DND-41 (cell line): ENCODE measurements around the gene CMSS1.

Source experiments
- ATAC-seq: fragments of 200-7000 bp; cut with Tn5 transposase; 3 replicates; pipeline ENCODE4 v1.9.1; 2021; ENCODE audit warnings: low read depth; ENCODE audit not compliant: insufficient read depth
- DNase-seq: peaks from one replicate; pipeline ENCODE4 v3.0.0-alpha.2; 2020
- H2AFZ ChIP-seq: 2 replicates; pipeline ENCODE4 v1.6.0; 2012; ENCODE audit warnings: low read depth, low read length
- H3K27ac ChIP-seq: 2 replicates; pipeline ENCODE4 v1.5.1; 2012; ENCODE audit warnings: low read length, inconsistent platforms
- H3K27me3 ChIP-seq: fragments of 200-600 bp; sonication (generic); 2 replicates; pipeline ENCODE4 v1.6.0; 2012; ENCODE audit warnings: low read length, mild to moderate bottlenecking, inconsistent platforms; ENCODE audit not compliant: insufficient read depth, poor library complexity
- H3K36me3 ChIP-seq: 2 replicates; pipeline ENCODE4 v1.5.1; 2012; ENCODE audit warnings: low read length, inconsistent platforms; ENCODE audit not compliant: insufficient read depth
- H3K4me1 ChIP-seq: 2 replicates; pipeline ENCODE4 v1.5.1; 2012; ENCODE audit warnings: mild to moderate bottlenecking, low read length; ENCODE audit not compliant: insufficient read depth
- H3K4me2 ChIP-seq: 2 replicates; pipeline ENCODE4 v1.6.0; 2012; ENCODE audit warnings: mild to moderate bottlenecking, moderate library complexity, low read length, inconsistent platforms; ENCODE audit not compliant: insufficient read depth
- H3K4me3 ChIP-seq, 2 experiments: fragments of 200-600 bp in 1 of 2; shearing (Covaris generic) in 1 of 2; 2 replicates each; pipeline ENCODE4 v1.5.1; 2012 to 2016; ENCODE audit warnings: inconsistent platforms in 2 of 2, low read length in 2 of 2, mild to moderate bottlenecking in 2 of 2, low read depth in 1 of 2, moderate library complexity in 1 of 2
- H3K79me2 ChIP-seq: 2 replicates; pipeline ENCODE4 v1.6.0; 2012; ENCODE audit warnings: low read length, inconsistent platforms; ENCODE audit not compliant: insufficient read depth
- H3K9ac ChIP-seq: 2 replicates; pipeline ENCODE4 v1.6.0; 2012; ENCODE audit warnings: low read depth, mild to moderate bottlenecking, inconsistent platforms, low read length, moderate library complexity
- H3K9me3 ChIP-seq: 2 replicates; pipeline ENCODE4 v1.5.1; 2012; ENCODE audit warnings: low read length, moderate library complexity, mild to moderate bottlenecking, inconsistent platforms; ENCODE audit not compliant: insufficient read depth, severe bottlenecking
- H4K20me1 ChIP-seq: 2 replicates; pipeline ENCODE4 v1.6.0; 2012; ENCODE audit warnings: low read length; ENCODE audit not compliant: insufficient read depth
- CTCF ChIP-seq: IDR thresholded peaks from 2 replicates; pipeline ENCODE4 v1.5.1; 2012; ENCODE audit warnings: borderline replicate concordance, low read length, moderate library complexity, mild to moderate bottlenecking; ENCODE audit not compliant: poor library complexity, severe bottlenecking; ENCODE audit errors: extremely low read depth
- EZH2 ChIP-seq: IDR thresholded peaks from 3 replicates; pipeline ENCODE4 v1.6.1; 2012; ENCODE audit warnings: borderline replicate concordance, low read depth, mild to moderate bottlenecking, moderate library complexity, low read length, inconsistent platforms; ENCODE audit not compliant: severe bottlenecking

Gene CMSS1

GRCh38 chr3:100057716-100058575, 240.3 kb downstream of the CMSS1 start:
- Histone ChIP-seq H3K27ac (no peak overlapping the region), H3K4me3 (no peak overlapping the region), H3K36me3 (no peaks in the 10 kb centered on the region), H3K9me3 (no peaks in the 10 kb centered on the region), H2AFZ (no peak overlapping the region), H3K9ac (no peak overlapping the region), H4K20me1 (no peaks in the 10 kb centered on the region), H3K4me2 (no peak overlapping the region), H3K4me1 (no peaks in the 10 kb centered on the region), H3K79me2 (no peaks in the 10 kb centered on the region), H3K27me3 (no peaks in the 10 kb centered on the region)
- no peak for TF ChIP-seq EZH2
- no peak for TF ChIP-seq CTCF
- ATAC-seq (no peak), DNase-seq (no peak)

DNA sequence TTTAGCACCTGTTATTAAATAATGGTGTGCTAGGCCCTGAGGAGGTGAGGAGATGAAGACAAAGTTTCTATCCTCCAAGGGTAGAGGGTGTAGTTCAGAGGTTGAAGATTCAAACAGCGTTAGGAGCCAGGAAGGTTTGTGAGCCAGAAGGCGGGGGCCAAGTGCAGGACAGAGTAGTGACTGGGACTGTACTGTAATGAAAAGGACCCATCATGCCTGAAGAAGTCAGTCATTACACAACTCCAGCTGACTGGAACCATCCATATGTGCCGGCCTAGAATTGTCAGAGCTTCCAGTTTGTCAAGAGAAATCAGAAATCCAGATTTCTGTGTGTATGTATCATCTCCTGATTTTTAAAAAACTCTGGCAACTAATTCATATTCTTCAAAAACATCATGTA, 241.8 kb downstream of the CMSS1 start:
- Histone ChIP-seq H4K20me1 (no peaks in the 10 kb centered on the region), H3K79me2 (no peaks in the 10 kb centered on the region), H3K27me3 (no peaks in the 10 kb centered on the region), H3K36me3 (no peaks in the 10 kb centered on the region), H2AFZ (no peak overlapping the region), H3K27ac (no peak overlapping the region), H3K4me2 (no peak overlapping the region), H3K9me3 (no peaks in the 10 kb centered on the region), H3K4me1 (no peaks in the 10 kb centered on the region), H3K9ac (no peak overlapping the region), H3K4me3 (no peak overlapping the region)
- ATAC-seq = no peak
- DNase-seq = no peak
- TF ChIP-seq CTCF = no peak
- no peak for TF ChIP-seq EZH2

- H3K9me3 ChIP-seq = no peaks in the 10 kb centered on the region
- H3K79me2 ChIP-seq = no peaks in the 10 kb centered on the region
- no peak overlapping the region for H3K4me3 ChIP-seq
- ATAC-seq (no peak), DNase-seq (no peak)
- no peaks in the 10 kb centered on the region for H3K27me3 ChIP-seq
- H2AFZ ChIP-seq = no peak overlapping the region
- TF ChIP-seq CTCF (no peak), EZH2 (no peak)
- H3K9ac ChIP-seq = no peak overlapping the region
- no peak overlapping the region for H3K27ac ChIP-seq
- no peak overlapping the region for H3K4me2 ChIP-seq
- H3K36me3 ChIP-seq = no peaks in the 10 kb centered on the region
- no peaks in the 10 kb centered on the region for H4K20me1 ChIP-seq
- no peaks in the 10 kb centered on the region for H3K4me1 ChIP-seq
Measured at GRCh38 chr3:100060685-100061484, 243.2 kb downstream of the CMSS1 start.
